ENCODE data around the gene CTNNA3. TPM values are rescaled to one million over a fixed set of nuclear protein-coding genes. Genes with fewer than 3 reads are reported as not detected.
A peak's percentile ranks its signal among the peaks of the same experiment; 100 is the strongest.

Gene CTNNA3
- total and polyA plus RNA-seq, 4 donors: under 0.01 to 39.8 (median 0.09) TPM

DNA sequence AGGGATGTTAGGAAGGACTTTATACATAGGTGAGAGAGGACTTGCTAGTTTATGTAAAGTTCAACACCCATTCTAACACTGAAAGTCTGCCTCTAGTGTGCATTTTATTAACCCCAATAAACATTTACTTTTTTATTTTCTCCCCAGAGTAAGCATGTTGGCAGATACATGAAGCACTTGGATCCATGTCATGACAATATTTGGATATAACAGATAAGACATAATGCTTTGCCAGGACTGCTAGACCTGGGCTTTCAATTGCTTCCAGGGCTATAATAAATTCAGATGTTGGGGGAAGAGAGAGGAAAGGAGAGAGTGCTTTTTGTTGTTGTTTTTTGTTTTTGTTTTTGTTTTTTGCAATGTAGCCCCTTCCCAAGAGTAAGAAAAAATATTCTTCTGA, 1039.5 kb downstream of the CTNNA3 start:
- no peak for TF ChIP-seq CTCF (IDR thresholded peaks at IDR 0.05; ENCODE audit: control extremely low read depth, extremely low read depth)
- ATAC-seq (ENCODE audit: insufficient read depth, low FRiP score) (no peak), DNase-seq (peak in 2 of 3 donors; percentile 50 to 54)
- H3K9me3 ChIP-seq (ENCODE audit: control insufficient read depth in 4 of 4, insufficient read depth in 3 of 4, low read length in 3 of 4): peaks cover 0 to 5% (median 2%) of the 10 kb centered on the region in 4 donors
- no peaks in the 10 kb centered on the region for H3K27me3 ChIP-seq (ENCODE audit: control insufficient read depth in 3 of 3, insufficient read depth in 3 of 3, low read length in 2 of 3)
- H3K9ac ChIP-seq (ENCODE audit: insufficient read depth in 1 of 2, low read length in 2 of 2): no peak overlapping the region
- no peak overlapping the region for H3K27ac ChIP-seq (ENCODE audit: low read depth in 1 of 2, low read length in 1 of 2)
- peaks cover 0 to 18% (median 2%) of the 10 kb centered on the region in 5 donors for H3K4me1 ChIP-seq (ENCODE audit: control insufficient read depth in 5 of 5, insufficient read depth in 5 of 5, low read length in 5 of 5)
- no peak overlapping the region for H3K4me3 ChIP-seq
- no peaks in the 10 kb centered on the region for H3K36me3 ChIP-seq (ENCODE audit: control insufficient read depth in 4 of 4, insufficient read depth in 4 of 4, low read length in 4 of 4)

- TF ChIP-seq CTCF (IDR thresholded peaks at IDR 0.05; ENCODE audit: control extremely low read depth, extremely low read depth): no peak
- Histone ChIP-seq H3K4me3 (no peak overlapping the region), H3K4me1 (ENCODE audit: control insufficient read depth in 5 of 5, insufficient read depth in 5 of 5, low read length in 5 of 5) (peaks cover 0 to 18% (median 2%) of the 10 kb centered on the region in 5 donors), H3K27me3 (ENCODE audit: control insufficient read depth in 3 of 3, insufficient read depth in 3 of 3, low read length in 2 of 3) (no peaks in the 10 kb centered on the region), H3K9me3 (ENCODE audit: control insufficient read depth in 4 of 4, insufficient read depth in 3 of 4, low read length in 3 of 4) (peaks cover 0 to 5% (median 3%) of the 10 kb centered on the region in 4 donors), H3K36me3 (ENCODE audit: control insufficient read depth in 4 of 4, insufficient read depth in 4 of 4, low read length in 4 of 4) (no peaks in the 10 kb centered on the region), H3K9ac (ENCODE audit: insufficient read depth in 1 of 2, low read length in 2 of 2) (no peak overlapping the region), H3K27ac (ENCODE audit: low read depth in 1 of 2, low read length in 1 of 2) (no peak overlapping the region)
- no peak for DNase-seq
- ATAC-seq (ENCODE audit: insufficient read depth, low FRiP score): no peak
- WGBS, 2 donors: 22 to 37% methylated on average over 1 of the region's 1 CpG
Observed at GRCh38 chr10:66654861-66655260, 1041.1 kb downstream of the CTNNA3 start.

GRCh38 chr10:66651308-66652082, 1044.5 kb downstream of the CTNNA3 start:
- no peak for DNase-seq
- Histone ChIP-seq H3K9ac (ENCODE audit: insufficient read depth in 1 of 2, low read length in 2 of 2) (no peak overlapping the region), H3K36me3 (ENCODE audit: control insufficient read depth in 4 of 4, insufficient read depth in 4 of 4, low read length in 4 of 4) (no peaks in the 10 kb centered on the region), H3K4me1 (ENCODE audit: control insufficient read depth in 5 of 5, insufficient read depth in 5 of 5, low read length in 5 of 5) (peaks cover 0 to 6% (median under 1%) of the 10 kb centered on the region in 5 donors), H3K9me3 (ENCODE audit: control insufficient read depth in 4 of 4, insufficient read depth in 3 of 4, low read length in 3 of 4) (peaks cover 0 to 5% (median 3%) of the 10 kb centered on the region in 4 donors), H3K27me3 (ENCODE audit: control insufficient read depth in 3 of 3, insufficient read depth in 3 of 3, low read length in 2 of 3) (no peaks in the 10 kb centered on the region), H3K4me3 (no peak overlapping the region), H3K27ac (ENCODE audit: low read depth in 1 of 2, low read length in 1 of 2) (no peak overlapping the region)
- ATAC-seq (ENCODE audit: insufficient read depth, low FRiP score): no peak
- TF ChIP-seq CTCF (IDR thresholded peaks at IDR 0.05; ENCODE audit: control extremely low read depth, extremely low read depth): no peak
- 90% methylated on average over 30 of the region's 30 CpGs for WGBS, 2 donors
